PC-3 (cell line): Measurements from ENCODE around the gene P2RY14. TPM values are rescaled to one million over a fixed set of nuclear protein-coding genes. Genes with fewer than 3 reads are reported as not detected.

Experiments used
- ATAC-seq: fragments of 200-7000 bp; cut with Tn5 transposase; 2 replicates; pipeline ENCODE4 v1.9.1; 2020; ENCODE audit warnings: mild to moderate bottlenecking, moderate library complexity
- BruUV-seq: library from RNA; stranded (reverse); fragments of 400-500 nt; replicated peaks from 2 replicates; lab custom pipeline; 2021; lab: Mats Ljungman, UMichigan
- CTCF ChIA-PET: fragments of 300-600 bp; sonication (Branson Sonifier 250); formaldehyde crosslinking; loops from one replicate; lab custom pipeline; 2022; ENCODE audit warnings: antibody characterized with exemption; lab: Charles Lee
- POLR2A ChIA-PET: fragments of 300-600 bp; sonication (Branson Sonifier 250); formaldehyde crosslinking; loops from one replicate; lab custom pipeline; 2022; ENCODE audit warnings: antibody characterized with exemption; ENCODE audit not compliant: unreplicated experiment; lab: Charles Lee
- DNase-seq: peaks from one replicate; pipeline ENCODE4 v3.0.0-alpha.2; 2015
- H2AFZ ChIP-seq: fragments of 300-600 bp; sonication (generic); 2 replicates; pipeline ENCODE4 v1.6.0; 2016; ENCODE audit warnings: antibody characterized with exemption, low read length
- H3F3A ChIP-seq: fragments of 300-600 bp; sonication (generic); one replicate; pipeline ENCODE4 v1.6.0; 2017; ENCODE audit warnings: antibody characterized with exemption, low read length, control low read depth, mild to moderate bottlenecking; ENCODE audit not compliant: unreplicated experiment
- H3K27ac ChIP-seq: fragments of 300-600 bp; sonication (generic); 2 replicates; pipeline ENCODE4 v1.5.1; 2016; ENCODE audit warnings: mild to moderate bottlenecking, low read length
- H3K27me3 ChIP-seq: fragments of 300-600 bp; sonication (generic); 2 replicates; pipeline ENCODE4 v1.6.1; 2016; ENCODE audit warnings: low read length, mixed read lengths
- H3K36me3 ChIP-seq: fragments of 300-600 bp; sonication (generic); 2 replicates; pipeline ENCODE4 v1.6.1; 2016; ENCODE audit warnings: low read depth, mixed run types, low read length, mixed read lengths
- H3K4me1 ChIP-seq: fragments of 300-600 bp; sonication (generic); 2 replicates; pipeline ENCODE4 v1.5.1; 2016; ENCODE audit warnings: low read length; ENCODE audit not compliant: insufficient read depth
- H3K4me2 ChIP-seq: fragments of 300-600 bp; sonication (generic); 2 replicates; pipeline ENCODE4 v1.6.0; 2016; ENCODE audit warnings: low read length
- H3K4me3 ChIP-seq: fragments of 300-600 bp; sonication (generic); 2 replicates; pipeline ENCODE4 v1.5.1; 2016; ENCODE audit warnings: mild to moderate bottlenecking, low read length, mixed read lengths
- H3K79me2 ChIP-seq: fragments of 300-600 bp; sonication (generic); 2 replicates; pipeline ENCODE4 v1.6.1; 2017; ENCODE audit warnings: low read length, mixed read lengths
- H3K9ac ChIP-seq: fragments of 300-600 bp; sonication (generic); 2 replicates; pipeline ENCODE4 v1.6.0; 2016; ENCODE audit warnings: mild to moderate bottlenecking, low read length
- H3K9me2 ChIP-seq: fragments of 300-600 bp; sonication (generic); replicated peaks from 2 replicates; pipeline ENCODE4 v1.6.1; 2016; ENCODE audit warnings: mixed run types, low read length, mixed read lengths
- H3K9me3 ChIP-seq: fragments of 300-600 bp; sonication (generic); 2 replicates; pipeline ENCODE4 v1.6.1; 2016; ENCODE audit warnings: low read length, mixed read lengths
- H4K20me1 ChIP-seq: fragments of 300-600 bp; sonication (generic); 2 replicates; pipeline ENCODE4 v1.6.1; 2016; ENCODE audit warnings: low read length, mixed read lengths
- CTCF ChIP-seq: fragments of 300-600 bp; sonication (generic); conservative IDR thresholded peaks from 2 replicates; pipeline ENCODE4 v1.5.1; 2017; ENCODE audit warnings: antibody characterized with exemption, low read depth, mild to moderate bottlenecking, low read length
- EZH2 ChIP-seq: fragments of 300-600 bp; sonication (generic); IDR thresholded peaks from one replicate; pipeline ENCODE4 v1.6.1; 2017; ENCODE audit warnings: antibody characterized with exemption, mild to moderate bottlenecking, low read length; ENCODE audit not compliant: unreplicated experiment
- EZH2phosphoT487 ChIP-seq: fragments of 300-600 bp; sonication (generic); IDR thresholded peaks from 2 replicates; pipeline ENCODE4 v1.6.1; 2018; ENCODE audit warnings: mild to moderate bottlenecking, antibody characterized with exemption, low read length, borderline replicate concordance
- intact Hi-C: fragments of 100-400 bp; cut with micrococcal nuclease; formaldehyde crosslinking; loops from 2 replicates; pipeline ENCODE4 v1.9.0; 2023
- total RNA-seq: library from RNA; depleted of rRNA; stranded (reverse); fragments of >200 nt; gene quantifications from 2 replicates; pipeline ENCODE4 v1.2.3, GENCODE V29; 2014

P2RY14 gene
- total RNA-seq, 1 experiment from 2014 or later, result not detected

- H3K27ac ChIP-seq, result peak overlapping the region; percentile 2; the same call in 1 of the 2 replicates
- no peaks in the 10 kb centered on the region for H3K9me3 ChIP-seq
- no peaks in the 10 kb centered on the region for H3K36me3 ChIP-seq
- no peaks in the 10 kb centered on the region for H3K79me2 ChIP-seq
- peak overlapping the region; percentile 11; the same call in 1 of the 2 replicates for H3K4me2 ChIP-seq
- H3K4me3 ChIP-seq, result no peak overlapping the region
- no peak overlapping the region for H2AFZ ChIP-seq
- no peaks in the 10 kb centered on the region for H4K20me1 ChIP-seq
- H3K4me1 ChIP-seq, result peaks cover 18% of the 10 kb centered on the region
- POLR2A ChIA-PET, result no interaction called here
- CTCF ChIA-PET, result interaction anchor here (0.7 to 1.0 kb wide), 2 partner anchors 44 to 427 kb away, joined by 3 to 5 read pairs; no protein-coding TSS in a partner anchor
- H3F3A ChIP-seq, result no peaks in the 10 kb centered on the region
- H3K27me3 ChIP-seq, result no peaks in the 10 kb centered on the region
- no TSS peak for BruUV-seq
- no peaks in the 10 kb centered on the region for H3K9me2 ChIP-seq
- TF ChIP-seq EZH2phosphoT487 (no peak), CTCF (no peak), EZH2 (no peak)
- ATAC-seq (0 out of 2 replicates have a peak, but pooled peaks have one; percentile 12), DNase-seq (no peak)
- no peak overlapping the region for H3K9ac ChIP-seq
- intact Hi-C loops, result loop anchor here (1.0 kb wide), 2 partner anchors 56 to 115 kb away; no protein-coding TSS in a partner anchor
Measured at GRCh38 chr3:151283387-151283786, 5.0 kb upstream of the P2RY14 start.

GRCh38 chr3:151282921-151283320, 4.6 kb upstream of the P2RY14 start:
- no peak overlapping the region for H3K9ac ChIP-seq
- ATAC-seq (peak; percentile 51), DNase-seq (peak; percentile 64)
- H3K27ac ChIP-seq, result peak overlapping the region; percentile 2; the same call in 1 of the 2 replicates
- peak overlapping the region; percentile 11; the same call in 1 of the 2 replicates for H3K4me2 ChIP-seq
- no peaks in the 10 kb centered on the region for H4K20me1 ChIP-seq
- no peaks in the 10 kb centered on the region for H3K36me3 ChIP-seq
- no peak overlapping the region for H3K4me3 ChIP-seq
- intact Hi-C loops, result loop anchor here (1.0 kb wide), 2 partner anchors 56 to 115 kb away; no protein-coding TSS in a partner anchor
- H3K4me1 ChIP-seq, result peaks cover 18% of the 10 kb centered on the region
- no peaks in the 10 kb centered on the region for H3K79me2 ChIP-seq
- no peaks in the 10 kb centered on the region for H3K9me3 ChIP-seq
- TF ChIP-seq EZH2phosphoT487, result no peak
- peak; percentile 82 for TF ChIP-seq CTCF
- ChIA-PET CTCF (no interaction called here), POLR2A (no interaction called here)
- H3K27me3 ChIP-seq, result no peaks in the 10 kb centered on the region
- H3K9me2 ChIP-seq, result no peaks in the 10 kb centered on the region
- H3F3A ChIP-seq, result no peaks in the 10 kb centered on the region
- no peak overlapping the region for H2AFZ ChIP-seq
- no TSS peak for BruUV-seq

- TF ChIP-seq CTCF, result no peak
- TF ChIP-seq EZH2phosphoT487, result no peak
- no peak for TF ChIP-seq EZH2
- no peak overlapping the region for H3K4me2 ChIP-seq
- intact Hi-C loops, result no loop called here
- DNase-seq (peak; percentile 27), ATAC-seq (no peak; the same call in 1 of the 2 replicates)
- H4K20me1 ChIP-seq, result no peaks in the 10 kb centered on the region
- H3K36me3 ChIP-seq, result no peaks in the 10 kb centered on the region
- no peaks in the 10 kb centered on the region for H3K9me3 ChIP-seq
- H2AFZ ChIP-seq, result no peak overlapping the region
- H3K27ac ChIP-seq, result 0 out of 2 replicates have a peak overlapping the region, but pooled peaks have one; percentile 14
- no peak overlapping the region for H3K9ac ChIP-seq
- no peaks in the 10 kb centered on the region for H3K79me2 ChIP-seq
- H3K4me1 ChIP-seq, result peaks cover 26% of the 10 kb centered on the region
- H3K4me3 ChIP-seq, result no peak overlapping the region
- POLR2A ChIA-PET, result no interaction called here
- no peaks in the 10 kb centered on the region for H3K27me3 ChIP-seq
- H3K9me2 ChIP-seq, result no peaks in the 10 kb centered on the region
- BruUV-seq, result no TSS peak
- H3F3A ChIP-seq, result no peaks in the 10 kb centered on the region
- CTCF ChIA-PET, result no interaction called here
Measured at GRCh38 chr3:151281671-151282324, 3.5 kb upstream of the P2RY14 start.
